ENCODE results near the gene ASCC3.
"Not testable (repeated sequence)": the region's sequence is repeated elsewhere in the genome, so short reads cannot be mapped to it uniquely, and the experiment has no call there.

Gene ASCC3

GRCh38 chr6:100880853-100881706 lies at the start of gene ASCC3:
ASCC3 (minus strand) TSS chr6:100881329; CDS start chr6:100867997, 13,332 bp downstream.
- peak; percentile 91 for DNase-seq (ENCODE audit: low read depth)

GRCh38 chr6:100925749-100926148 lies 44.6 kb upstream of the ASCC3 start:
- no peak for DNase-seq (ENCODE audit: low read depth)

DNA sequence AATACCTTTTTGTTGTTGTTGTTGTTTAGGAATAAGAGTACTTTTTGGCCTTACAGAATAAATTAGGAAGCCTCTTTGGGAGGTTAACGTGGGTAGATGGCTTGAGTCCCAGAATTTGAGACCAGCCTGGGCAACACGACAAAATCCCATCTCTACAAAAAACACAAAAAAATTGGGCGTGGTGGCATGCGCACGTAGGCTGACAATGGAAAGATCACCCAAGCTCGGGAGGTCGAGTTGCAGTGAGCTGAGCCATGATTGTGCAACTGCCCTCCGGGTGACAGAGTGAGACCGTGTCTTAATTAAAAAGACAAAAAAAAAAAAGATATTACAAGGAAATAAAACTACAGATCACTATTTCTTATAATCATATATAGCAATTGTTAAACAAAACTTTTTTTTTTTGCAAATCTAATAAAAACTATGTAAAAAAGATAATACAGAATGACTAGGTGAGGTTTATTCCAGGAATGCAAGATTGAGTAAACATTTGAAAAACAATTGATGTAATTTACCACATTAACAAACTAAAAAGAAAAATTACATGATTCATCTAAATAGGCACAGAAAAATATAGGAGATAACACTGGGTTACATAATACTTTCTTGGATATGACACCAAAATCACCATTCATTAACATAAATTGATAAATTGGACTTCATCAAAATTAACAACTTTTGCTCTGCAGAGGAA lies 43.6 kb upstream of the ASCC3 start:
- no peak for DNase-seq (ENCODE audit: low read depth)

DNA sequence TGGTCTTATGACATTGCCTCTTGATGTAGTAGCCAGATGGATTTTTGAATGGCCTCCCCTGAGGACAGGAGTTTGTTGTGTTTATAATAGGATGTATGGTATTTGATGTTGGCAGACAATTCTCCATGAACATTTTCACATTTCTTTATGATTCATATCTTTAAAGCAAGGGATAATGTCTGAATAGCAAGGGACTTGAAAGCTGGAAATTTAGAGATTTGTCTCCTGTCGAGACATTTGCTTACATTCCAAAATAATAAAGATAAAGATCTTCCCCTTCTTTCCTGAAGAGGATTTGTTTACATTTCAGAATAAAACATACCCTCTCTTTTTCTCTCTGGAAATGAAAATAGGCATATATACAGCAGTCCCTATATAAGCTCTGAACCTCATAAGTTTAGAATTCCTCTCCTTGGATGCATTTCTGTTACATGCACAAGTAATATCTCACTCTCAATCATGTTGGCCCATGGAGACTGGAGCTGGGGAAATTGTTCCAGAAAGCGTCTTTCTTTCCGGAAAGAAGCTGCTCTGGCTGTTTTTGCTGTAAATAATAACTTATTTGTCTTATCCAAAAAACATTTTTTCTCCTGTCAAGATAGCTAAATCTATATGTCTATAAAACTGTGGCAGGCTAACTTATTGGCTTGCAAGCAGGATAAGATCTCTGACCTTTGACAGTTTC lies 42.5 kb upstream of the ASCC3 start:
- DNase-seq (ENCODE audit: low read depth) = no peak

GRCh38 chr6:100920028-100920605 lies 39.0 kb upstream of the ASCC3 start:
- no peak for DNase-seq (ENCODE audit: low read depth)

GRCh38 chr6:100918152-100918551 lies 37.0 kb upstream of the ASCC3 start:
- no peak for DNase-seq (ENCODE audit: low read depth)

- no peak for DNase-seq (ENCODE audit: low read depth)
Measured at GRCh38 chr6:100915876-100916275, 34.7 kb upstream of the ASCC3 start.

DNA sequence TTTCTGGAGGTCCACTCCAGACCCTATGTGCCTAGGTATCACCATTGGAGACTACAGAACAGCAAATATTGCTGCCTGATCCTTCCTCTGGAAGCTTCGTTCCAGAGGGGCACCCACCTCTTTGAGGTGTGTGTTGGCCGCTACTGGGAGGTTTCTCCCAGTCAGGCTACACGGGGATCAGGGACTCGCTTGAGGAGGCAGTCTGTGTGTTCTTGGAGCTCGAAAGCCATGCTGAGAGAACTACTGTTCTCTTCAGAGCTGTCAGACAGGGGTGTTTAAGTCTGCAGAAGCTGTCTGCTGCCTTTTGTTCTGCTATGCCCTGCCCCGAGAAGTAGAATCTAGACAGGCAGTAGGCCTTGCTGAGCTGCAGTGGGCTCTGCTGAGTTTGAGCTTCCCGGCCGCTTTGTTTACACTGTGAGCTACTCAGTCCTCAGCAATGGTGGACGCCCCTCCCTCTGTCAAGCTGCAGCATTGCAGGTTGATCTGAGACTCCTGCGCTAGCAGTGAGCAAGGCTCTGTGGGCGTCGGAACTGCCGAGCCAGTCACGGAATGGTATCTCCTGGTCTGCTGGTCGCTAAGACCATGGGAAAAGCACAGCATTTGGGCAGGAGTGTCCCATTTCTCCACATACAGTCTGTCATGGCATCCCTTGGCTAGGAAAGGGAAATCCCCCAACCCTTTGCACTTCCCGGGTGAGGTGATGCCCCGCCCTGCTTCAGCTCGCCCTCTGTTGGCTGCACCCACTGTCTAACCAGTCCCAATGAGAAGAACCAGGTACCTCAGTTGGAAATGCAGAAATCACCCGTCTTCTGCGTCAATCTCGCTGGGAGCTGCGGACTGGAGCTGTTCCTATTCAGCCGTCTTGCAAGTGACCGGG lies 32.5 kb upstream of the ASCC3 start:
- DNase-seq (ENCODE audit: low read depth) = no peak

DNA sequence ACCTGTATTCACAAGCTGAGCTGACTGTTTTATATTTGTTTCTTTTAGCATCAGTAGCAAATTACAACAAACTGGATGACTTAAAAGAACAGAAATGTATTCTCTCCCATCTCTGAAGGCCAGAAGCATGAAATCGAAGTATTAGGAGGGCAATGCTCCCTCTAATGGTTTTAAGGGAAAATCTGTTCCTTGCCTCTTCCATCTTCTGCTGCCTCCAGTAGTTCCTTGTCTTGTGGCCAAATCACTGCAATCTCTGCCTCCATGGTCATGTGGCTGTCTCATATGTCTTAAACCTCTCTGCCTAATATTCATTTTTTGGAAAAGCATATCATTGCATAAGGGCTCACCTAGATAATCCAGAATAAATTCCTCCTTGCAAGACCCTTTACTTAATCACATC lies 25.2 kb upstream of the ASCC3 start:
- no peak for DNase-seq (ENCODE audit: low read depth)

DNA sequence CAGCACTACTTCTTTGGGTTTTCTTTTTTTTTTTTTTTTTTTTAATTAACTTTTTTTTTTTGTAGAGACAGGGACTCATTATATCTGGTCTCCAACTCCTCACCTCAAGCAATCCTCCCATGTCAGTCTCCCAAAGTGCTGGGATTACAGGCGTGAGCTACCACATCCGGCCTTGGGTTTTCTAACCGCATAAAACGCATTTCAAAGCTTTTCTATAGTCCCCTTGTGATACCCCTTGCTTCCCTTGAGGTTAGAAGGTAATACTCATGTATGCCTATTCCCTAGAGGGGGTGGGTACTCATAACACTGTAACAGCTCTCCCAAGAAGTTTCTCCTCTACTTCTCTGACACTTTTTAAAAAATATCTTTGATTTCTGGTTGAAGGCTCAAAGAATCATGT lies 23.9 kb upstream of the ASCC3 start:
- no peak for DNase-seq (ENCODE audit: low read depth)

GRCh38 chr6:100904316-100904715 lies 23.2 kb upstream of the ASCC3 start:
- DNase-seq (ENCODE audit: low read depth) = no peak

DNA sequence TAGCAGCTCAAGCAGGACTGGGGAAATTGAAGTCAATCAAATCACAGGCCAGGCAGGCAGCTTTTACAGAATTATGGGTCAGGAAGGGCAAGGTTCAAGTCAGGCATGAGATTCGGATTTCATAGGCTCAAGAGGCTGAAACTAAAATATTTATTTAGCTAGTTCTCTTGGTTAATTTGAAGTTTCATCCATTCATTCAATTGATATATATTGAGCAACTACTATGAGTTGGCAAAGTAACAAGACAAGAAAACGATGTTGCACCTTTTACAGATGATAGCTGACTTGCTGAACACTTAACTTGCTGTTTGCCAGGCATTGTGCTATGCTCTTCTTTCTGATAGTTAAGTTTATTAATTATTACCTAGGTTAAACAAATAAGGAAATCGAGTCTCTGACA lies 20.5 kb upstream of the ASCC3 start:
- DNase-seq (ENCODE audit: low read depth) = no peak

DNA sequence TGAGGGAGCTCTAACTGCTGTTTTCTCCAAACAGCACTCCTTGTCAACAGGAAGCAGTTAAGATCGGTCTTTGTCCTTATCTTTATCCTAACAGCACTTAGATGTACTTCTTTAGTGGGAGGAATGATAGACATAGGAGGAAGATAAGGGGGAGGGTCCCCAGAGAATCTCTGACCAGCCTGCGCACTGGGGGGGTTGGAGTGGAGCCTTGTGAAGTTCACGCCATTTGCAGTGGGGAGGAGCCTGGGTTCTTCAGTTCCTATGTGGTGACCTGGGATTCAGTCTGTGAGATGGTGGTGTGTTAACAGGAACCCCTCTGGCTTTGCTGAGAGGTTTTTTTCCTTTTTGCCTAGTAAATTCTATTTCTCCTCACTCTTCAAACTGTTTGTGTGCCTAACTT lies 18.1 kb upstream of the ASCC3 start:
- DNase-seq (ENCODE audit: low read depth) = no peak

DNA sequence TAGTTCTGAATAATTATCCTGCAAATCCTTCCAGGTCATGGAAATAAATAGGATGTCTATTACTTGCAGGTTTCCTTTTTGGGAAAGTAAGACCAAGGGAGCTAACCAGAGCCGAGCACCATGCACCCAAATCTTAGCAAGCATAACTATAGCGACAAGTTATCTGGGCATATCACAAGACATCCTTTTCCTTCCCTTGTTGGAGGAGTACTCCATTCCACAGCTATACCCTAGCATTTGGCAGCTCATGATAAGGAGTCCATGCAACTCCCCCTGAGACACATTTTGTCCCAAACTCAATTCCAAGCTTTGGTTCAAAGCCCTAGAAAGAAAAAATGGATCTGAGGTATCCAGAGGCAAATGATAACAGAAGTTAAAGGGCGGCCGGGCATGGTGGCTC lies 16.5 kb upstream of the ASCC3 start:
- no peak for DNase-seq (ENCODE audit: low read depth)

- DNase-seq (ENCODE audit: low read depth) = no peak
Measured at GRCh38 chr6:100893743-100894142, 12.6 kb upstream of the ASCC3 start.

DNA sequence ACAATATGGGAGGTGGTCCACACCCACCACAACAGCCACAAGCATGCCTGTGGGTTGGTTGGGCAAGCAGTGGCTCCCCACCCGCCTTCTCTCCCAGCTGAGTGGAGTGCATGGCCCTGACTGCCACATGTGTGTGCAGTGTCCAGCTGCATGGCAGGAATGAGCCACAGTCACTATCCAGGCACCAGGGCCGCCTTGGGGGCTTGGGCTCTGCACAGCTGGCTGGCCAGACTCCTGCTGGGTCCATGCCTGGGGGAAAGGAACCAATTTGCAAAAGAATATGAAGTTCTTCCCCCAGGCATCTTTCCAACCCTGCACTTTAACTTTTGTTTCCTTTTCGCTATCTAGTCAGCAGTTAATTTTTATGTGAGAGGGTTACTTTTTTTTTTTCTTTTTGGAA lies 11.6 kb upstream of the ASCC3 start:
- no peak for DNase-seq (ENCODE audit: low read depth)

DNA sequence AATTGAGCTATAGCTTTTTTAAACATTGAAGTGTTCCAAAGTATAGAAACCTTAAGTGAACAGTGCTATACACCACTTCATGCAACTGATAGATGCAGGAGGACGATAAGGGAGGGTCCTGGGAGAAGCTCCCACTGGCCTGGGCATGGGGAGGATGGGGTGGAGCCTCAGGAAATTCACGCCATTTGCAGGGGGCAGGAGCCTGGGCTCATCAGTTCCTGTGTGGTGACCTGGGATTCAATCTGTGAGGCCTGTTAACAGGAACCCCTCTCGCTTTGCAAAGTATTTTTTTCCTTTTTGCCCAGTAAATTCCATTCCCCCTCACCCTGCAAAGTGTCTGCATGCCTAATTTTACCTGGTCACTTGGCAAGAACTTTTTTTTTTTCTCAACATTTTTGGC lies 11.0 kb upstream of the ASCC3 start:
- no peak for DNase-seq (ENCODE audit: low read depth)

- no peak for DNase-seq (ENCODE audit: low read depth)
Measured at GRCh38 chr6:100891079-100891478, 9.9 kb upstream of the ASCC3 start.

GRCh38 chr6:100890646-100891045 lies 9.5 kb upstream of the ASCC3 start:
- not testable (repeated sequence) for DNase-seq (ENCODE audit: low read depth)

DNA sequence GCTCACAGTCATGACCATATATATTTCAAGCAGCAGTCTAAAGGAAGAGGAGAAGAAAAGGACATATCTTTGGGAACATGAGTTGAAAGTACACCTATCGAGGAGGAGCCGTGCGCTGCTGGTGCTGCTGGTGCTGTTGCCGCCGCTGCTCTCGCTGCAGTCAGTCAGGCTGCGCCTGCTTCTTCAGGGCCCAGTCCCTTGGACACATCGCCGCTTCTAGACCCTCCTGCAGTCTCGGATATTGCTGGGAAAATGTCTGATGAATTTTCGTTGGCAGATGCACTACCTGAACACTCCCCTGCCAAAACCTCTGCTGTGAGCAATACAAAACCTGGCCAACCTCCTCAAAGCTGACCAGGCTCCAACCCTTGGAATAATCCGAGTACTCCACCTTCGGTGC lies 8.2 kb upstream of the ASCC3 start:
- DNase-seq (ENCODE audit: low read depth) = no peak

GRCh38 chr6:100886076-100886475 lies 4.9 kb upstream of the ASCC3 start:
- no peak for DNase-seq (ENCODE audit: low read depth)

DNA sequence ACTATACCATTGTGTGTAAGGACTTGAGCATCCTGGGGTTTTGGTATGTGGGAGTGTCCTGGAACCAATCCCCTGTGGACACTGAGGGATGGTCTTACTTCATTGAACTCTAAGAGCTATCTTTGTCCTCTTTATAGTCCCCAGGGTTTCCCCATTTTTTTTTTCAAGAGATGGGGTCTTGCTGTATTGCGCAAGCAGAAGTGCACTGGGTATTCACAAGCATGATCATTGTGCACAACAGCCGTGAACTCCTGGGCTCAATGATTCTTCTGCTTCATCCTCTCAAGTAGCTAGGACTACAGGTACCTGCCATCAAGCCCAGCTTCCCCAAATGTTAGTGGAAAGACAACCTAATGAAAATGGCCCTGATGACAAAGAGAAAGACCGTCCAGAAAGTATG lies 2.2 kb upstream of the ASCC3 start:
- DNase-seq (ENCODE audit: low read depth) = no peak

Data from stimulated activated CD8-positive, alpha-beta memory T cell treated with anti-CD3 and anti-CD28 coated beads, Interleukin-4, amount 100 ng/mL, for 24 hours (primary cell).